ENCODE results near the gene SUPT20HL2.
"Not testable (repeated sequence)": the region's sequence is repeated elsewhere in the genome, so short reads cannot be mapped to it uniquely, and the experiment has no call there.

Gene SUPT20HL2

GRCh38 chrX:24314019-24314635 lies at the start of gene SUPT20HL2:
Gene SUPT20HL2, minus strand, starts transcription at chrX:24314069. Its CDS starts 754 bp downstream, at chrX:24313315.
- Histone ChIP-seq H3K4me1 (ENCODE audit: control insufficient read depth, low read depth, low read length) (peaks cover 12% of the 10 kb centered on the region), H3K4me3 (ENCODE audit: low read length) (no peak within 1 kb of the TSS)

GRCh38 chrX:24362089-24362745 lies 48.3 kb upstream of the SUPT20HL2 start:
- H3K9ac ChIP-seq (ENCODE audit: low read length); H3K36me3 ChIP-seq (ENCODE audit: control insufficient read depth, low read depth, low read length); H3K4me3 ChIP-seq (ENCODE audit: low read length); H3K27ac ChIP-seq (ENCODE audit: low read length); H3K27me3 ChIP-seq (ENCODE audit: control insufficient read depth, insufficient read depth, low read length); H3K9me3 ChIP-seq (ENCODE audit: control insufficient read depth, low read depth, low read length); H3K4me1 ChIP-seq (ENCODE audit: control insufficient read depth, low read depth, low read length): not testable (repeated sequence)

More at GRCh38 chrX:24314019-24314635, at the start of gene SUPT20HL2:
- Histone ChIP-seq H3K36me3 (ENCODE audit: control insufficient read depth, low read depth, low read length) (no peaks in the 10 kb centered on the region), H3K27ac (ENCODE audit: low read length) (no peak within 1 kb of the TSS), H3K9ac (ENCODE audit: low read length) (no peak within 1 kb of the TSS), H3K9me3 (ENCODE audit: control insufficient read depth, low read depth, low read length) (no peaks in the 10 kb centered on the region), H3K27me3 (ENCODE audit: control insufficient read depth, insufficient read depth, low read length) (no peaks in the 10 kb centered on the region)

- Histone ChIP-seq H3K4me3 (ENCODE audit: low read length) (no peak within 1 kb of the TSS), H3K9me3 (ENCODE audit: control insufficient read depth, low read depth, low read length) (no peaks in the 10 kb centered on the region), H3K4me1 (ENCODE audit: control insufficient read depth, low read depth, low read length) (no peaks in the 10 kb centered on the region), H3K27ac (ENCODE audit: low read length) (no peak within 1 kb of the TSS), H3K9ac (ENCODE audit: low read length) (no peak within 1 kb of the TSS), H3K36me3 (ENCODE audit: control insufficient read depth, low read depth, low read length) (no peaks in the 10 kb centered on the region), H3K27me3 (ENCODE audit: control insufficient read depth, insufficient read depth, low read length) (no peaks in the 10 kb centered on the region)
Observed at GRCh38 chrX:24360272-24360671, 46.4 kb upstream of the SUPT20HL2 start, which contains the start of gene SUPT20HL1. Gene SUPT20HL1, plus strand, starts transcription at chrX:24360639. Its CDS starts 2,122 bp downstream, at chrX:24362761.

- Histone ChIP-seq H3K36me3 (ENCODE audit: control insufficient read depth, low read depth, low read length) (no peaks in the 10 kb centered on the region), H3K4me1 (ENCODE audit: control insufficient read depth, low read depth, low read length) (no peaks in the 10 kb centered on the region)
Observed at GRCh38 chrX:24357106-24357505, 43.2 kb upstream of the SUPT20HL2 start.

GRCh38 chrX:24355095-24355494 lies 41.2 kb upstream of the SUPT20HL2 start:
- Histone ChIP-seq H3K9me3 (ENCODE audit: control insufficient read depth, low read depth, low read length) (no peaks in the 10 kb centered on the region), H3K4me3 (ENCODE audit: low read length) (no peak overlapping the region), H3K9ac (ENCODE audit: low read length) (no peak overlapping the region), H3K27ac (ENCODE audit: low read length) (no peak overlapping the region), H3K36me3 (ENCODE audit: control insufficient read depth, low read depth, low read length) (no peaks in the 10 kb centered on the region), H3K27me3 (ENCODE audit: control insufficient read depth, insufficient read depth, low read length) (no peaks in the 10 kb centered on the region), H3K4me1 (ENCODE audit: control insufficient read depth, low read depth, low read length) (no peaks in the 10 kb centered on the region)

More at GRCh38 chrX:24357106-24357505, 43.2 kb upstream of the SUPT20HL2 start:
- Histone ChIP-seq H3K27me3 (ENCODE audit: control insufficient read depth, insufficient read depth, low read length) (no peaks in the 10 kb centered on the region), H3K9me3 (ENCODE audit: control insufficient read depth, low read depth, low read length) (no peaks in the 10 kb centered on the region), H3K27ac (ENCODE audit: low read length) (no peak overlapping the region), H3K9ac (ENCODE audit: low read length) (no peak overlapping the region), H3K4me3 (ENCODE audit: low read length) (no peak overlapping the region)

- H3K36me3 ChIP-seq (ENCODE audit: control insufficient read depth, low read depth, low read length): no peaks in the 10 kb centered on the region
- no peaks in the 10 kb centered on the region for H3K9me3 ChIP-seq (ENCODE audit: control insufficient read depth, low read depth, low read length)
- H3K4me3 ChIP-seq (ENCODE audit: low read length): no peak overlapping the region
- H3K27ac ChIP-seq (ENCODE audit: low read length): no peak overlapping the region
- H3K27me3 ChIP-seq (ENCODE audit: control insufficient read depth, insufficient read depth, low read length): no peaks in the 10 kb centered on the region
- no peaks in the 10 kb centered on the region for H3K4me1 ChIP-seq (ENCODE audit: control insufficient read depth, low read depth, low read length)
- H3K9ac ChIP-seq (ENCODE audit: low read length): no peak overlapping the region
Observed at GRCh38 chrX:24350217-24350616, 36.3 kb upstream of the SUPT20HL2 start.

- H3K27ac ChIP-seq (ENCODE audit: low read length): no peak overlapping the region
- no peaks in the 10 kb centered on the region for H3K36me3 ChIP-seq (ENCODE audit: control insufficient read depth, low read depth, low read length)
- no peak overlapping the region for H3K4me3 ChIP-seq (ENCODE audit: low read length)
- H3K4me1 ChIP-seq (ENCODE audit: control insufficient read depth, low read depth, low read length): no peaks in the 10 kb centered on the region
- H3K9me3 ChIP-seq (ENCODE audit: control insufficient read depth, low read depth, low read length): no peaks in the 10 kb centered on the region
- H3K27me3 ChIP-seq (ENCODE audit: control insufficient read depth, insufficient read depth, low read length): no peaks in the 10 kb centered on the region
- H3K9ac ChIP-seq (ENCODE audit: low read length): no peak overlapping the region
Observed at GRCh38 chrX:24347881-24348280, 34.0 kb upstream of the SUPT20HL2 start.

- no peaks in the 10 kb centered on the region for H3K4me1 ChIP-seq (ENCODE audit: control insufficient read depth, low read depth, low read length)
- no peaks in the 10 kb centered on the region for H3K36me3 ChIP-seq (ENCODE audit: control insufficient read depth, low read depth, low read length)
- H3K27ac ChIP-seq (ENCODE audit: low read length): no peak overlapping the region
- H3K9ac ChIP-seq (ENCODE audit: low read length): no peak overlapping the region
- H3K9me3 ChIP-seq (ENCODE audit: control insufficient read depth, low read depth, low read length): no peaks in the 10 kb centered on the region
- no peak overlapping the region for H3K4me3 ChIP-seq (ENCODE audit: low read length)
- no peaks in the 10 kb centered on the region for H3K27me3 ChIP-seq (ENCODE audit: control insufficient read depth, insufficient read depth, low read length)
Observed at GRCh38 chrX:24343719-24344118, 29.9 kb upstream of the SUPT20HL2 start.

GRCh38 chrX:24341795-24342194 lies 27.9 kb upstream of the SUPT20HL2 start:
- H3K4me3 ChIP-seq (ENCODE audit: low read length): no peak overlapping the region
- no peaks in the 10 kb centered on the region for H3K4me1 ChIP-seq (ENCODE audit: control insufficient read depth, low read depth, low read length)
- H3K27ac ChIP-seq (ENCODE audit: low read length): no peak overlapping the region

GRCh38 chrX:24340501-24340900 lies 26.6 kb upstream of the SUPT20HL2 start:
- Histone ChIP-seq H3K27ac (ENCODE audit: low read length) (no peak overlapping the region), H3K27me3 (ENCODE audit: control insufficient read depth, insufficient read depth, low read length) (no peaks in the 10 kb centered on the region), H3K9me3 (ENCODE audit: control insufficient read depth, low read depth, low read length) (no peaks in the 10 kb centered on the region), H3K9ac (ENCODE audit: low read length) (no peak overlapping the region), H3K4me3 (ENCODE audit: low read length) (no peak overlapping the region), H3K4me1 (ENCODE audit: control insufficient read depth, low read depth, low read length) (no peaks in the 10 kb centered on the region), H3K36me3 (ENCODE audit: control insufficient read depth, low read depth, low read length) (no peaks in the 10 kb centered on the region)

More at GRCh38 chrX:24341795-24342194, 27.9 kb upstream of the SUPT20HL2 start:
- H3K27me3 ChIP-seq (ENCODE audit: control insufficient read depth, insufficient read depth, low read length): no peaks in the 10 kb centered on the region
- H3K9me3 ChIP-seq (ENCODE audit: control insufficient read depth, low read depth, low read length): no peaks in the 10 kb centered on the region
- no peak overlapping the region for H3K9ac ChIP-seq (ENCODE audit: low read length)
- H3K36me3 ChIP-seq (ENCODE audit: control insufficient read depth, low read depth, low read length): no peaks in the 10 kb centered on the region

- no peak overlapping the region for H3K27ac ChIP-seq (ENCODE audit: low read length)
- no peak overlapping the region for H3K4me3 ChIP-seq (ENCODE audit: low read length)
- no peaks in the 10 kb centered on the region for H3K27me3 ChIP-seq (ENCODE audit: control insufficient read depth, insufficient read depth, low read length)
- H3K9me3 ChIP-seq (ENCODE audit: control insufficient read depth, low read depth, low read length): no peaks in the 10 kb centered on the region
- H3K9ac ChIP-seq (ENCODE audit: low read length): no peak overlapping the region
- no peaks in the 10 kb centered on the region for H3K36me3 ChIP-seq (ENCODE audit: control insufficient read depth, low read depth, low read length)
- no peaks in the 10 kb centered on the region for H3K4me1 ChIP-seq (ENCODE audit: control insufficient read depth, low read depth, low read length)
Observed at GRCh38 chrX:24339911-24340310, 26.0 kb upstream of the SUPT20HL2 start.

GRCh38 chrX:24335871-24336270 lies 22.0 kb upstream of the SUPT20HL2 start:
- Histone ChIP-seq H3K27ac (ENCODE audit: low read length) (no peak overlapping the region), H3K4me1 (ENCODE audit: control insufficient read depth, low read depth, low read length) (no peaks in the 10 kb centered on the region), H3K4me3 (ENCODE audit: low read length) (no peak overlapping the region), H3K36me3 (ENCODE audit: control insufficient read depth, low read depth, low read length) (no peaks in the 10 kb centered on the region), H3K27me3 (ENCODE audit: control insufficient read depth, insufficient read depth, low read length) (no peaks in the 10 kb centered on the region), H3K9ac (ENCODE audit: low read length) (no peak overlapping the region), H3K9me3 (ENCODE audit: control insufficient read depth, low read depth, low read length) (no peaks in the 10 kb centered on the region)
